Esophagus (tissue), 2 donors: Measurements from ENCODE around the gene KIF26A. TPM values are rescaled to one million over a fixed set of nuclear protein-coding genes. Genes with fewer than 3 reads are reported as not detected.

Source experiments
- H3K27ac ChIP-seq, 2 donors: one replicate each; pipeline ENCODE4 v1.5.1; 2013; ENCODE audit warnings: low read depth in 2 of 2, mild to moderate bottlenecking in 2 of 2, inconsistent platforms in 1 of 2, low read length in 1 of 2, moderate library complexity in 1 of 2
- H3K27me3 ChIP-seq, 2 donors: one replicate each; pipeline ENCODE4 v1.6.1; 2013; ENCODE audit warnings: low read length in 2 of 2, control low read depth in 1 of 2, mild to moderate bottlenecking in 1 of 2; ENCODE audit not compliant: insufficient read depth in 2 of 2, control insufficient read depth in 1 of 2
- H3K36me3 ChIP-seq, 2 donors: one replicate each; pipeline ENCODE4 v1.6.1; 2013; ENCODE audit warnings: low read length in 1 of 2; ENCODE audit not compliant: control insufficient read depth in 2 of 2, insufficient read depth in 2 of 2
- H3K4me1 ChIP-seq, 2 donors: one replicate each; pipeline ENCODE4 v1.6.1; 2013; ENCODE audit warnings: low read length in 1 of 2; ENCODE audit not compliant: control insufficient read depth in 2 of 2, insufficient read depth in 2 of 2
- H3K4me3 ChIP-seq, 2 donors: one replicate each; pipeline ENCODE4 v1.5.1; 2013; ENCODE audit warnings: low read length in 2 of 2, mild to moderate bottlenecking in 2 of 2, low read depth in 1 of 2, moderate library complexity in 1 of 2
- H3K9me3 ChIP-seq, 2 donors: one replicate each; pipeline ENCODE4 v1.6.1; 2013; ENCODE audit warnings: mild to moderate bottlenecking in 2 of 2, low read depth in 1 of 2, low read length in 1 of 2, moderate library complexity in 1 of 2; ENCODE audit not compliant: control insufficient read depth in 2 of 2, insufficient read depth in 1 of 2
- WGBS, 2 donors: extraction: QIAGEN DNeasy Blood & Tissue Kit; methylation state at CpG; one replicate each; pipeline ENCODE4 v1.1.7; 2013; 5-methylcytosine and 5-hydroxymethylcytosine counted together
- polyA plus RNA-seq, 2 donors: library from polyadenylated mRNA; stranded (reverse); fragments of 200-250 nt; gene quantifications; one replicate each; pipeline ENCODE4 v1.2.3, GENCODE V29; 2013
- donor health status: healthy with polysubstance abuse.
- donor health status: Bipolar disorder and iron deficiency.

KIF26A gene
- polyA plus RNA-seq, 2 donors: 0.73 to 1.8 TPM

DNA sequence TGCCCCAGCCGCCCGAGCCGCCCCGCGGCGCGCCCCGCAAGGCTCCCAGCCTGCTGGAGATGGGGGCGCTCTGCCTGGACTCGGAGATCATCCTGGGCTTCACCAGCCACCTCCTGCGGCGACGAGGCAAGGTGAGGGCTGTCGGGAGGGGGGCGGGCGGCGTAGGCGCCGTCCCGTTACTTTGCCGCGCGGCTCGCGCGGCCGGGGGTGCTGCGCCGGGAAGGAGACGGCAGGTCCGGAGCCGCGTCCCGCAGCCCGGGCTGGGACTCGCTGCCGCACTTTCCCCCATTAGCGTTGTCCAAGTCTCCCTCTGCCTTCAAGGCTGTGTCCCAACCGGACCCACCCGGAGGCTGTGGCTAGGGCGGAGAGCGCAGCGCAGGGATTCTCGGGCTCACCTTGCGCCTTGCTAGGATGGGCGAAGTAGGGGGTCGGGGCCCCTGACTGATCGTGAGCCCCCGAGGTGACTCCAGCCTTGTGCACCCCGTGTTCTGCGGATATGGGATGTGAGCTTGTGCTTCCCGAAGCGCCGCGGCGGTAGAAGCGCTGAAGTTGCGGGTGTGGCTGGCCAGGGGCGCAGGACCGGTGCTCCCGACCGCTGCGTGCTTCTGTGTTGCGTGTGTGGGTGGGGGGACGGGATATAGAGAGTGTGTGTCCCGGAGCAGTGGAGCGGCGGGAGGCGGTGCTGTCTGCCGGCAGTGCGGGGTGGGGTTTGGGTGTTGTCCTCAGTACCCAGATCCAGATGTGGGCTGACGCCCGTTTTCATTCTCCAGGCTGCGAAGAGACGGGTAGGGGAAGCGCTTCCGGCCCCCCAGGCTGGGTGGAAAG, 1.7 kb upstream of the KIF26A start:
- Histone ChIP-seq H3K9me3 (no peaks in the 10 kb centered on the region), H3K27me3 (peaks cover 10 to 11% of the 10 kb centered on the region in 2 donors), H3K27ac (no peak overlapping the region), H3K36me3 (no peaks in the 10 kb centered on the region), H3K4me1 (peaks cover 11 to 13% of the 10 kb centered on the region in 2 donors), H3K4me3 (peak overlapping the region in 1 of 2 donors; percentile 27)
- whole genome bisulfite sequencing, 2 donors: 2 to 3% methylated on average over 62 to 77 of the region's 77 CpGs

DNA sequence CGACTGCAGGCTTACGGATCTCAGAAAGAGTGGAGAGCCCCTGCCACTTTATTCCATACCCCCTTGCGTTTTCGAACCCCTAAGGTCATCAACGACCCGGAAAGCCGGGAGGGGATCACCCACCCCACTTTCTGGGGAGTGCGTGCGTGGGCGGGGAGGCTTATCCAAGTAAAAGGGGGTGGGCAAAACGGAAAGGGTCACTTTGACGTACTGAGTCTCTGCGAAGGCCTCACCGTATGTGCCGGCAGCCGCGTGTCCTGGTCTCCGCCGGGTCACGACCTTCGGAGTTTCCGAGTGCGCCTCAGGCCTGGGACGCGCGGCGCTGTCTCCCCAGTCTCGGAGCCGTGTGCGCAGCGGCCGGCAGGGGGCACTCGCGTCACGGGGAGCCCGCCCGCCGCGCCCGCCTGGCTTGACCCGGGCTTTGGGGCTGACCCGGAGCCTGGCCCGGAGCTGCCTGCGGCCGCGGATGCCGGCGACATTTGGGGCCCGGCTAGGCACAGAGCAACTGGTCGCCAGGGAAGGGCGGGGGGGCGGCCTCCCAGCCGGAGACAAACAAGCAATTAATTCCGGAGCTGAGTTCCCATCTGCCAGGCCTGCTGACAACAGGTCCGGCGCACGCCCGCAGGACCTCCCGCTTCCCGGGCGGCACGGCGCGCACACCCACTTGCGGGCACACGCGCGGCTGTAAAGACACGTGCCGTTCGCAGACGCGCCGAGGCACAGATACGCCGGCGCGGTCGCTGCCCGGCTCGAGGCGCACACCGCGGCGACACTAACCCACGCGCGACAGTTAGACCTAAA, 890 bp upstream of the KIF26A start:
- no peaks in the 10 kb centered on the region for H3K36me3 ChIP-seq
- H3K4me3 ChIP-seq: peak overlapping the region; percentile 23 to 32
- H3K9me3 ChIP-seq: no peaks in the 10 kb centered on the region
- WGBS, 2 donors: 0 to 1% methylated on average over 86 to 88 of the region's 88 CpGs
- peaks cover 11 to 13% of the 10 kb centered on the region in 2 donors for H3K4me1 ChIP-seq
- no peak overlapping the region for H3K27ac ChIP-seq
- H3K27me3 ChIP-seq: peaks cover 10 to 11% of the 10 kb centered on the region in 2 donors

DNA sequence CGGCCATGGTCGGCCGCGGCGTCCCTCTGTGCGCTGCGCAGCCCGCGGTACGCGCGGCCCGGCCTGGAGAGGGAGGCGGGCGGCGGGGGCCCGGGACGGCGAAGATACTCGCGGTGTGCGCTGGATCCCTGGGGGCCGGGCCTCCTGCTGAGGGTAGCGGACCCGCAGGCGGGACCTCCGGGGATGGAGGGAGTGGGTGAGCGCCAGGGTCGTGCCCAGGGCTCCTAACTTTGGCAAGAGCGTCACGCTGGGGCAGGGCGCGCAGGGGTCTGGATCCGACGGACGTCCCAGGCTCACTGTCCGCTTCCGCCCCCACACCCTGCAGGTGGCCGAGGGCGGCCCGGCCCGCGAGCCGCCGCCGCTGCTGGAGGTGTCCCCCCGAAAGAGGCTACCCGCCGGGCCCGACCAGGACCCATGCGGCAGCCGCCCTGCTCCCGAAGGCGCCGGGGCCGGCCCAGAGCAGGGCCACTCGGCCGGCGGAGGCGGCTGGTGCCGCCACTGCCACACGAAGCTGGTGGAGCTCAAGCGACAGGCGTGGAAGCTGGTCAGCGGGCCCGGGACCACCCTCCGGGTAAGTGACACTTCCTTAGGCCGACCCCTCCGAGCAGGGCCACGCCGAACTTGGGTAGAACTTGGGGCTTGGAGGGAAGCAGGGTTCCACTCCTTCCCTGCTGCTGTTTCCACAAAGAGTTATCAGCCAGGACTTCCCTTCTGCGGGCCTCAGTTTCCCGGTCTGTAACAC, 502 bp downstream of the KIF26A start:
- no peak overlapping the region for H3K27ac ChIP-seq
- H3K27me3 ChIP-seq: peaks cover 8 to 10% of the 10 kb centered on the region in 2 donors
- 3% methylated on average over 58 to 73 of the region's 73 CpGs for WGBS, 2 donors
- H3K4me3 ChIP-seq: peak overlapping the region; percentile 32 to 38
- H3K9me3 ChIP-seq: no peaks in the 10 kb centered on the region
- H3K4me1 ChIP-seq: peaks cover 11 to 13% of the 10 kb centered on the region in 2 donors
- no peaks in the 10 kb centered on the region for H3K36me3 ChIP-seq

DNA sequence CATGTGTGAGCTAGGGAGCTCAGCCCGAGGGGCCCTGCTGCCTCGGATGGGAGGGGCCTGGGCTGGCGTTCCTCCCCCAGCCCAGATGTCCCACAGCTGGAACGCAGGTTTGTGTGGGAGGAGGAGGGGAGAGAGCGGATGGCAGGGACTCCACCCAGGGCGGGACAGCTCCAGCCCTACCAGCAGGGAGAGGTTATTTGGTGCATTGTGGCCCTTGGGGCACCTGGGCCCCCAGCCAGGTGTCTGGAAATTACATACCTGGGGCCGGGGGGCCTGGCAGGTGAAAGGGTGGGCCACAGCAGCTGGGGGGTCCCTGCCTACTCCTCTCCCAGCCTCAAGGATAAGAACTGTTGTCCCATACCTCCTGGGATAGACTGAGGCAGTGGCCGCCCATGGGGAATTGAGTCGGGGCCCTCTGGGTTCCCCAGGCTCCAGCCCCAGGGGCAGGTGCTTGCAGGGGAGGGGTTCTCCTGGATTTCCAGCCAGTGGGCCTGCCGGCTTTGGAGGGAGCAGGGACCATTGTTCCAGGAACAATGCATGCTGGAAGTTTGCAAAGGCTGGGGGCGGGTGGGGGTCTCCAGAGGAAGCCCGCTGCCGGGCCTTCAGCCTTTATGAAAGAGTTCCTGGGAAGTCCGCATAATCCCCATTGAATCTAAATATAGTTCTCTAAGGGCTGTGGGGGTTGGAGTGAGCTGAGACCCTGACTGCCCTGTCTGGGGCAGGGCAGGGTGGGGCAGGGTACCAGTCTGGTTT, 1.2 kb downstream of the KIF26A start:
- Histone ChIP-seq H3K27me3 (peaks cover 8 to 10% of the 10 kb centered on the region in 2 donors), H3K4me3 (peak overlapping the region in 1 of 2 donors; percentile 8), H3K36me3 (no peaks in the 10 kb centered on the region), H3K9me3 (no peaks in the 10 kb centered on the region), H3K27ac (no peak overlapping the region), H3K4me1 (peaks cover 11 to 13% of the 10 kb centered on the region in 2 donors)
- WGBS, 2 donors: 45 to 47% methylated on average over 12 to 14 of the region's 14 CpGs

DNA sequence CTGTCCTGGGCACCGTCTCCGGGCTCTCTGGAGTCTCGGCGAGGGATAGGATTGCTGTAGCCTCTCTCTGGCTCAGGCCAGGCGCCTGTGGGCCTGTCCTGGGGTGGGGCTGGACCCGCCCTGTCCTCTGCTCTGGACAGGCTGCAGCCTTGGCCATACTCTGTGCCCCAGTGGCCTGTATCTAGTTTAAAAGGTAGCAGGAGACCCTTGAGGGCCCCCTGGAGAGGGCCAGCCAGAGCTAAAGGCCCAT, 1.8 kb downstream of the KIF26A start:
- Histone ChIP-seq H3K36me3 (no peaks in the 10 kb centered on the region), H3K4me3 (no peak overlapping the region), H3K27ac (no peak overlapping the region), H3K27me3 (peaks cover 8 to 10% of the 10 kb centered on the region in 2 donors), H3K9me3 (no peaks in the 10 kb centered on the region), H3K4me1 (peaks cover 11 to 13% of the 10 kb centered on the region in 2 donors)
- 64 to 65% methylated on average over 4 to 6 of the region's 6 CpGs for WGBS, 2 donors

DNA sequence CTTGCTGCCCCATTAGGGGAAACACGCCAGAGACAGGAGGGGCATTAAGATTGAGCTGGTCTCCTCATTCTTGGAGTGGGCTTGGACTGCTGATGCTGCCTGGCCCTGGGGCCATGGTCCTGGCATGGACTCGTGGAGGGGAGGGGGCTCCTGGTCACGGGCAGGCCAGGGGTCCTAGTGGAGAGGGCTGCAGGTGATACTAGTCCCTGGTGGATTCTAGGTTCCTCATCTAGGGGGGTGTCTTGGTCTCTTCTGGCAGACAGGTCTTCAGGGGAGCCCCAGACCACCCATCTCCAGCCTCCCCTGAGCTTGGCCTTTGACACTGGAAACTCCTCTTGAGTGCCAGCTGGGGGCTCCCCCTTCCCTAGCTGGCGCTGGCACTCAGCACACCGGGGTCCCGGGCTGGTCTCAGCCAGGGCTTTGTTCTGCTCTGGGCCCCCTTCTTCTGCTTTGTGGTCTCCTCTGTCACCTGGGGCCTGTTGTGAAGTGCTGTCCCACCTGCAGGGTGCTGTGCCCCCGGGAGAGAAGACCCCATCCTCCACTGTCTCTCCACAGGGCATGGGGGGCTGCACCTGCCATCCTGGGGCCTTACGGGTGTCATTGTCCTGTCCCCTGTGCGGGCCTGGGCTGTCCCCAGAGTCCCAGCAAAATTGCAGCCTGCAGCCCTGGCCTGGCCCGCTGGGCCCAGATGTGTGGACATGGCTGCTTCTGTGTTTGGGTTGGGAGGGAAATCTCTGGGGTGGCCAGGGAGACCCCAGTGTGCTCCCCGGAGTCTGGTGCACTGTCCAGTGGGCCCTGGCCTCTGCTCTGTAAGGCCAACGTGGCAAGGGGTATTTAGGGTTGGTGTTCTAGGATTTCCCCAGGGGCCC, 2.3 kb downstream of the KIF26A start:
- peaks cover 8% of the 10 kb centered on the region in 2 donors for H3K27me3 ChIP-seq
- 78 to 87% methylated on average over 12 of the region's 12 CpGs for WGBS, 2 donors
- no peak overlapping the region for H3K4me3 ChIP-seq
- no peaks in the 10 kb centered on the region for H3K9me3 ChIP-seq
- H3K4me1 ChIP-seq: peaks cover 11 to 13% of the 10 kb centered on the region in 2 donors
- no peak overlapping the region for H3K27ac ChIP-seq
- H3K36me3 ChIP-seq: no peaks in the 10 kb centered on the region

DNA sequence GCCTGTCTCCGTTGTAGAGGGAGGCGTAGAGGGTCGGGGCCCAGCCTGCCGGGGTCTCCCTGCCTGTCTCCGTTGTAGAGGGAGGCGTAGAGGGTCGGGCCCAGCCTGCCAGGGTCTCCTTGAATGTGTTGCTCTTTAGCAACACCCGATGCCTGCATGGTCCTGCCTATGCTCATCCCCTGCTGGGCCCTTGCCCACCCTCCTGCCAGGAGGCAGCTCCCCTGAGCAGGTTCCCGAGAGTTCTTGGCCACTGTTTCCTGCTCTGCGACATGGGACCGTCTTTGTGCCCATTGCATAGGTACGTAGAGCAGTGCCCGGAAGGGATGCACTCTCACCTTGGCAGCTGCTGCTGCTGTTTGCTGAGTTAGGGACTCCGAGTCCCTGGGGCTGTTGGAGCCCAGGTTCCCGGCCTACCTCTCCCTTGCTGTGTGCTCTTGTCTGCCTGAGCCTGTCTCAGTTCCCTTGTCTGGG, 3.3 kb downstream of the KIF26A start:
- Histone ChIP-seq H3K27ac (no peak overlapping the region), H3K9me3 (no peaks in the 10 kb centered on the region), H3K36me3 (no peaks in the 10 kb centered on the region), H3K27me3 (peaks cover 6 to 8% of the 10 kb centered on the region in 2 donors), H3K4me1 (peaks cover 8 to 10% of the 10 kb centered on the region in 2 donors), H3K4me3 (no peak overlapping the region)
- WGBS, 2 donors: 78 to 85% methylated on average over 14 to 15 of the region's 15 CpGs

DNA sequence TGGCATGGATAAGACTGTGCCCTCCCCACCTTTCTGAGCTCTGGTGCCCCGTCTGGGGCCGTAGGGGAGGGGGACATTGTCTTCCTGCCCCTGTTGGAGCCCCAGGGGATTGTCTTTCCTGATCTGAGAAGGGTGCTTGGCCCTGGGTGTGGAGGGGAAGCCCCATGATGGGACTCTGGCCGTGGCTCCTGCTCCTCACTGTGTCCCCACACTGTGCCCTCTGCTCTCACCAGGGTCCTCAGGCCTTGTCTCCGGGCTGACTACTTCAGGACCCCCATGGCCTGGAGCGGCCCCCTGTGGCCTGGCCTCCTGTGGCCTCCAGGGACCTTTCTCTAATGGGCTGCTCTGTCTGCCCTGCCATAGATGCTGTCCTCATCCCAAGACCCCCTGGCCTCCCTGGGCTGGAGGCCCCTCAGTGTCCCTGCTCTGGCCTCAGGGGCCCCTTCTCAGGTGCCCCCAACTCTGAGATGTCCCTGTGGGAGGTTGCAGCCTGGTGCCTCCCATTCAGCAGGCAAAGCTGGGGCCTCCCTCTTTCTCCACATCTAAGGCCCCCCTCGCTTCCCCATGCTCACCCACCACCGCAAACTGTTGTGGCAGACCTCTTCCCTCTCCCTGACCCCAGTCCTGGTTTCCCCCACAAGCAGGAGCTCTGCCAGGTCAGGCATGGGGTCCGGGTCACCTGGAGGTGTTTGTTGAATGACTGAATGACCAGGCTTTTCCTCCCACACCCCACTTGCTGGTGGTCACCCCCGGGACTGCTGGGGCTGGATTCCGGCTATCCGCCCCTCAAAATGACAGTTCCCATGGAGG, 4.0 kb downstream of the KIF26A start:
- Histone ChIP-seq H3K4me3 (no peak overlapping the region), H3K36me3 (no peaks in the 10 kb centered on the region), H3K27me3 (peaks cover 6 to 8% of the 10 kb centered on the region in 2 donors), H3K4me1 (peaks cover 6 to 9% of the 10 kb centered on the region in 2 donors), H3K27ac (no peak overlapping the region), H3K9me3 (no peaks in the 10 kb centered on the region)
- 75% methylated on average over 11 of the region's 11 CpGs for WGBS, 2 donors
